GM18909 (cell line): ENCODE results near the gene ZNF189.
"Not testable (repeated sequence)": the region's sequence is repeated elsewhere in the genome, so short reads cannot be mapped to it uniquely, and the experiment has no call there.

Experiments
- ATAC-seq: cut with Tn5 transposase; IDR thresholded peaks from one replicate; pipeline ENCODE4 v1.9.1; 2021; ENCODE audit warnings: mild to moderate bottlenecking; ENCODE audit not compliant: unreplicated experiment, poor library complexity

ZNF189 gene

DNA sequence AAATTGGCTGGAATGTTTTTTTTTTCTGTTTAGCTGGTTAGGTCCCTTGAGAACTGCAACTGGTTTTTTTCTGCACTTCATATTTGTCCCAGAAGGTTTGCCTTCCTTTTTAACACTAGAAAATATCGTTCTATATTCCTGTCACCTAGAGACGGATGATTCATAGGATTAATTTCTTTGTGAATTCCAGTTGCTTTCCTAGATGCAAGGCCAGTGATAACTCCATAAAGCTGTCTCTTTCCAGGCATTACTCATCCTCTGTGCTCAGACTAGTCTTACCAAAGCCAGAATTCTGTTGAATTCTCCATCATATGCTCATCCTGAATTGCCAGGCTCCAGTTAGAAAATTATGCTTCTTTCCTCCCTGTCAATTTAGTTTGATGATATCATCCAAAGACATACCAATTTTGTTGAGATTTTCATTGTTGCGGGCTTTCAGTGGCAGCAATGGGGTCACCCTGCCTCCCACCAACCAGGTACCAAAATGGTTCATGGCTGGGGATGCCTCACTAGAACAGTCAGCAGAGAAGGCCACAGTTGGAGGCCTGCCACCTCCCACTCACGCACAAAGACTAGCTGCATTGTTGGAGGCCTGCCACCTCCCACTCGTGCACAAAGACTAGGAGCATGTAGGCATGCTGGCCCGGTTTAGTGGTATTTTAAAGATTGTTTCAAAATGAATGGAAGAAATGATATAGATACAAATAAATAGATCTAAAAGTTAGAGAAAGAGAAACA lies 22.4 kb upstream of the ZNF189 start:
- ATAC-seq, result no peak

DNA sequence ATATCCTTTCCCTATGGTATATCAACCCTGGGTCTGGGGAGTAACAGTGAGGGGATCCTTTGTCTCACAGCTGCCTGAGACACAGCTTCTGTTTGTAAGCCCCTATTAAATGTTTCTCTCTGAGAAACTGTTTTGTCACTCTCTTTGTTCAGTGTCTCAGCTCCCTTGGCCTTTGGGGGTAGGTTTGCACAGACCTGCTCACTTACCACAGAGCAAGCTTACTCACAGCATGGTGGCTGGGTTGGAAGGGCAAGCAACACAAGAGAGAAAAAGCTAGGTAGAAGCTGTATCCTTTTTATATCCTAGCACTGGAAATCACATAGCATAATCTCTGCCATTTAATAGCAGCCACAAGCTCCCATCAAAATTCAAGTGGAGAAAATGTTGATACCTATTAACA lies 18.4 kb upstream of the ZNF189 start:
- no peak for ATAC-seq

DNA sequence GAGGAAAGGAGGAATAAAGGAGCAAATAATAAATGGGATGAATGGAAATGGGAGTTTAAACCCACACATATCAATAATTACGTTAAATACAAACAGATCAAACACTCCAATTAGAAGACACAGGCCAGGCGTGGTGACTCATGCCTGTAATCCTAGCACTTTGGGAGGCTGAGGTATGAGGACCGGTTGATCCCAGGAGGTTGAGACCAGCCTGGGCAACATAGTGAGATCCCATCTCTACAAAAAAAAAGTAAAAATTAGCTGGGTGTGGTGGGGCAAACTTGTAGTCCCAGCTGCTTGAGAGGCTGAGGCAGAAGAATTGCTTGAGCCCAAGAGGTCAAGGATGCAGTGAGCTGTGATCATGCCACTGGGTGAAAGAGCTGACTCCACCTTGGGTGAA lies 17.5 kb upstream of the ZNF189 start:
- no peak for ATAC-seq

DNA sequence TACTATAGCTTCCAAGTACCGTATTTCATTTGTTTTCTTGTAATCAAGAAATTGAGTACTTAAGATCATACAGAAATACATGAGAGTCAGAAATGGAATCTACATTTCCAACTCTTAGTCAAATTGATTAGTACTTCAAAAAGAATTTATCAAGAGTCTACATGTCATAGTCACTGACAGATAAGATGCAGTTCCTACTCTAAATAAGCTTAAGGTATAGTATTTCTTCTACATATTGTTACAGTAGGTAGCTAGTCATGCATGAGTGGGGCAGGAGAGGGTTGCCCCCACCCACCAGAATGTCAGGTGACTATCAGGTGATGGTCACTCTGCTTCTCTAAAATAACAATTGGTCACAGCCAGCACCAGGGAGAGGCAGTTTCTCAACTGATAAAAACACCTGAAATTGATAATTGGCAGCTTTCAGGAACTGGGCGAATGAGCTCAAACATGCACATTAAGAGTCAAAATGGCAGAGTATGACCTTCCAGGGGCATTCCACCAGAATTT lies 16.8 kb upstream of the ZNF189 start:
- no peak for ATAC-seq

DNA sequence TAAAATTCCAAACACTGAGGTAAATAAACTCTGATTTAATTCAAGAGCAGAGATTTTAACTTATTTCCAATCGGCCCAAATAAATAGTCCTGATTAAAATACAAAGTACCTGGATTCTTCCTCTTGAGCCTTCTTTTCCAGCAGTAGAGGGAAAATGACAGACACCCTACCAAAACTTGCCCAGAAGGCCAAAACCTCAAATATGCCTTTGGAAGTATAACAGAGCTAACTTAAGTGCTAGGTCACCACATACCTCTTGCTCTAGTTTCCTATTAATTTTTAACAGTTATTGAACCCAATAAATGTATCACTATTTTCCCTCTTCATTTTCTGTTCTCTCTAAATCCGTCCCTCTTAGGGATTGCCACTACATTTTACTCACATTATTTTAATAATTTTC lies 15.3 kb upstream of the ZNF189 start:
- no peak for ATAC-seq

DNA sequence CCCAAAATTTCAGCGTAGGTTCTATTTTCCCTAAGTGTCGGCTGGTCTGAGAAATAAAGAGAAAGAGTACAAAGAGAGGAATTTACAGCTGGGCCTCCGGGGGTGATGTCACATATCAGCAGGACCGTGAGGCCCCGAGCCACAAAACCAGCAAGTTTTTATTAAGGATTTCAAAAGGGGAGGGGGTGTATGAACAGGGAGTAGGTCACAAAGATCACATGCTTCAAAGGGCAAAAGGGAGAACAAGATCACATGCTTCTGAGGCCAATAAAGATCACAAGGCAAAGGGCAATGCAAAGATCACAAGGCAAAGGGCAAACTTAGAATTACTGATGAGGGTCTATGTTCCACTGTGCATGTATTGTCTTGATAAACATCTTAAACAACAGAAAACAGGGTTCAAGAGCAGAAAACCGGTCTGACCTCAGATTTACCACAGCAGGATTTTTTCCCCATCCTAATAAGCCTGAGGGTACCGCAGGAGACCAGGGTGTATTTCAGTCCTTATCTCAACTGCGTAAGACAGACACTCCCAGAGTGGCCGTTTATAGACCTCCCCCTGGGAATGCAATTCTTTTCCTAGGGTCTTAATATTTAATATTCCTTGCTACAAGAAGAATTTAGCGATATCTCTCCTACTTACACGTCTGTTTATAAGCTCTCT lies 13.6 kb upstream of the ZNF189 start, which contains the start of gene BAAT:
TSS of gene BAAT (minus strand) at position 134 of the 664 bp plus-strand sequence. CDS start 13,602 bp downstream, outside the sequence.
- not testable (repeated sequence) for ATAC-seq

DNA sequence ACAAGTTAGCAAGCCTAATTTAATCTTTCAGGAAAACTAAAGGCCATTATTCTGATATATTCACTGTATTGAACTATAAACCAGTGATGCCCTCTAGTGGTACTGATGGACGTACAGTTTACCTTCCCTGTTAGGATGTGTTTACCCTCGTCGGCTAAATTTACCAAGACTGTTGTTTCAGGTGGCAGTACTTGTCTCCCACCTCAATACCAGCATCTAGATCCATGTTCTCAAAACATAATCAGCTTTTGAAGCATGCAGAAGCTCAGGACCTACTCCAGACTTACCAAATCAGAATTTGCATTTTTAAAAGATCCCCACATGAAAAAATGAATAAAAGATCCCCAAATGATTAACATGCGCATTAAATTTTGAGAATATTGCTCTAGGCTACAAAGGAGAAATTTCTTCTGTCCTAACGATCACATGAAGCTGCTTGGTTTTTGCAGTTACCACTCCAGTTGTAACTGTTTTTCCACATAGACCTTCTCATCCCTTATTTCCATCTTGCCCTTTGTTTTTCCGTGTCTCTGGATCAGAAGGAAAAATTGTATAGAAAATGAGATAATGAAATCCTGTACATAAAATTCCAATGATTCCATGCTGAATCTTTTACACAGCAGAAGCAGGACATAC lies 10.7 kb upstream of the ZNF189 start:
- peak; percentile 78 for ATAC-seq

DNA sequence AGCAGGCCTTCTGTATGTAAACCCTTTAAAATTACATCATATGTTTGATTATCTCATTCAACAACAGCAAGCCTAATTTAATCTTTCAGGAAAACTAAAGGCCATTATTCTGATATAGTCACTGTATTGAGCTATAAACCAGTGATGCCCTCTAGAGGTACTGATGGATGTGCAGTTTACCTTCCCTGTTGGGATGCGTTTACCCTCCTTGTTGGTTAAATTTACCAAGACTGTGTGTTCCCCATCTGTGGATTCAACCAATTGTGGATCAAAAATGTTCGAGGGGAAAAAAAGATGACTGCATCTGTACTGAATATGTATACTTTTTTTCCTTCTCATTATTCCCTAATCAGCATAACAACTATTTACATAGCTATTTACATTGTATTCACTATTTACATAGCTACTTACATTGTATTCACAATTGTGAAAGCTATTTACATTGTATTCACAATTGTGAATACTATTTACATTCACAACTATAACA lies 10.1 kb upstream of the ZNF189 start:
- ATAC-seq, result no peak

DNA sequence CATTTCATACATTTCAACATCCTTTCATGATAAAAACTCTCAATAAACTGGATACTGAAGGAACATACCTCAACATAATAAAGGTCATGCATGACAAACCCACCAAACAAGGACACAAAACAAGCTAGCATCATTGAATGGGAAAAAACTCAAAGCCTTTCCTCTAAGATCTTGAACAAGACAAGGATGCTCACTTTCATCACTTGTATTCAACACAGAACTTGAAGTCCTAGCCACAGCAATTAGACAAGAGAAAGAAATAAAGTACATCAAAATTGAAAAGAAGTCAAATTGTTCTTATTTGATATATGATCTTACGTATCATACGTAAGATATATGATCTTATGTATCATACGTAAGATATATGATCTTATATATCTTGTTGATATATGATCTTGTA lies 5.5 kb upstream of the ZNF189 start:
- ATAC-seq, result no peak

DNA sequence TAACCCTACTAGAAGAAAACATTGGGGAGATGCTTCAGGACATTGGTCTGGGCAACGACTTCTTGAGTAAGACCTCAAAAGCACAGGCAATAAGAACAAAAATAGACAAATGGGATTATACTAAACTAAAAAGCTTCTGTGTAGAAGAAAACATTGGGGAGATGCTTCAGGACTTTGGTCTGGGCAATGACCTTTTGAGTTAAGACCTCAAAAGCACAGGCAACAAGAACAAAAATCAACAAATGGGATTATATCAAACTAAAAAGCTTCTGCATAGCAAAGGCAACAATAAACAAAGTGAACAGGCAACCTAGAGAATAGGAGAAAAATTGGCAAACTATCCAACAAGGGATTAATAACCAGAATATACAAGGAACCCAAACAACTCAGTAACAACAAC lies 4.0 kb upstream of the ZNF189 start:
- no peak for ATAC-seq

DNA sequence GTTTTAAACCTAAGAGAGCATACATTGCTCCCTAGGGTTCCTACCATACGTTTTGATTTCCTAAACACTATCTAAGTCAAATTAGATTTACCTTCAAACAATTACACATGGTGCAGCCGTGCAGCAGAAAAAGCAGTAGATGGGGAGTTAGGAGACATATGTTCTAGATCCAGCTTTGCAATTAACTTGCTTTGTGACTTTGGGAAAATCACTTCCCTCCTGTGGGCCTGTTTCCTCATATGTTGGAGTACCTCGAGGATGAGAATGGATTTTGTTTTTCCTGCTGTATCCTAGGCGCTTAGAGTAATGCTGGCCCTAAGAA lies 944 bp upstream of the ZNF189 start:
- no peak for ATAC-seq

DNA sequence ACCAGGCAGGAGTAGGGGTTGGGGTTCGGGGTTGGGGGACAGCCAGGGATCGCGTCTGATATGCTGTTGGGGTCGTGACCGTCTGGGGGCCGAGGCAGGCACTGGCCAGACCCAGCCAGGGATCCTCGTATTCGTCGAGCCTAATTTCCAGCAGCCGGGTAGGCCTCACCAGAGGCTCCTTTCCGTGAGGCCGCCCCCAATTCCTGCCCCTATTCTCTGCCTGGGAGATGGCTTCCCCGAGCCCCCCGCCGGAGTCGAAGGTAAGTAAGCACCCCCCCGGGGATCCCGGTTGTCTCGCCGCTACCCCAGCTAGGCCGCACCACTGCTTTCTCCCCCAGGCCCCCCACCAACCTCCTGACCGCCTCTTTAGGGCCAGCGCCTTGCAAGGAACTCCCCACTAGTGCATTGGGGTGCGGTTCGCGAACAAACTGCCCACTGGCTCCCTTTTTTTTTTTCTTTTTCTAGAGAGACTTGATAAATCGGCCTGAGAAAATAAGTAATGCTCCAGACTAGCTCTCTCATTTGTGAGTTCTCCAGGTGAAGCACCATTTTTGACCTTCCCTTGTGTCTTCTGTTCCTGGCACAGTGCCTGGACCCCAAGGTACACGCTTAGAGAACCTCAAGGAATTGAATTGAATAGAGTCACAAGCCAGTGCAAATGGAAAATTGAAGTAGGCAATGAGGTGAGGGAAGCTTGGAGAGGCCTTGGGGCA lies 435 bp downstream of the ZNF189 start:
- ATAC-seq, result no peak

DNA sequence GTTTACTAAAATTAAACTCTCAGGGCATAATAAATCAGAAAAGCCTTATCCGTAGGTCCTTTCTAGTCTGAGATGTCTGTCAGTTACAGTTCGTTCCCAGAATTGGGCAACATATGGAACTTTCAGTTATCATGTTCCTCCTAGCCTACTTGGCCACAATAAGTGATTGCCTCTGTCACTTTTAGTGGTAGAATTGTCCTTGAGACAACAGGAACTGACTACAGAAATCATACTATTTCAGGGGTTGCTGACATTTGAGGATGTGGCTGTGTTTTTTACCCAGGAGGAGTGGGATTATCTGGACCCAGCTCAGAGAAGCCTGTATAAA lies 956 bp downstream of the ZNF189 start:
- no peak for ATAC-seq

DNA sequence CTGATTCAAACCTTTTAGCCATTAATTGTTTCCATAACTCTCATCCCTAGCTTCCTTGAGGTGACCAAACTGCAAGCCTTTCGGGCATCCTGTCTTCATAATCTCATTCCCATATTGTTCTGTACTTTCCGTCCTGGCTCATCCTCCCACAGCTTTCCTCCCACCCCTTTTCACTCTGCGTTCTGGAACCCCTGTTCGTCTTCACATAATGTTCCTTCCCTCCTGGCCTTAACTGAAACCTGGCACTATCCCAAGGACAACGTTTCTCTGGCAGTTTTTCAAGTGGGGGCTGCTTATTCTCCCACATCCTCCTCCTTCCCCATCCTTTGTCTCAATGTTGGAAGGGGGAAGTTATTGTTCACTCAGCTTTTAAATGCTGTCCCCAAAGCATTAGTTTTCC lies 1.5 kb downstream of the ZNF189 start:
- no peak for ATAC-seq

DNA sequence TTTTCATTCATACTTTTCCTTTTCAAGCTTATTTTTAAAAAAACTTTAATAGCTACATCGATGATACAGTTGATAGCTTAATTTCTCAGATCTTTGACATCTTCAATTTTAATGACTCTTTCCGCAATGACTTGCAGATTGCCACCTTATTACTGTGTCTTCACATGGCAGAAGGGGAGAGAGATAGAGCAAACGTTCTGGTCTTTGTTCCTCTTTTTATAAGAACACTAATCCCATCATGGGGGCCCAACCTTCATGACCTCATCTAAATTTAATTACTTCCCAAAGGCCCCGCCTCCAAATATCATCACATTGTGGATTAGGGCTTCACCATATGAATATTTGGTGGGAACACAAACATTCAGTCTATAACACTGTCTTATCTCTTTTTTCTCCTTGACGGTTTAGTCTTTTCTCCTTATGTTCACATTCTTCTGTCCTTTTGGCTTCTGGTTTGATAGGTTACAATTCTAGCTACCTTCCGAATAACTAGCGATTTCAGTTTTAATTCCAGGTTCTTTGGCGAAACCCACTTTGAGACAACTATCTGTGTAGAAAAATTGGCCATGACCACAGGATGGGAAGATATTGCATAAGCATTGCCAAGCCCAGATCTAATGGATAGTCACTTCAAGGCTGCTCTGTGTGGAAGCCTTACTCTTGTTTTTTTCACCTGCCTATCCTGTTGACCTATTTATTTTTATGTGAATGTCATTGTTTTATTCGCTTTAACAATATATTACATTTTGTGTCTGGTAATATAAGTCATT lies 5.0 kb downstream of the ZNF189 start:
- no peak for ATAC-seq

DNA sequence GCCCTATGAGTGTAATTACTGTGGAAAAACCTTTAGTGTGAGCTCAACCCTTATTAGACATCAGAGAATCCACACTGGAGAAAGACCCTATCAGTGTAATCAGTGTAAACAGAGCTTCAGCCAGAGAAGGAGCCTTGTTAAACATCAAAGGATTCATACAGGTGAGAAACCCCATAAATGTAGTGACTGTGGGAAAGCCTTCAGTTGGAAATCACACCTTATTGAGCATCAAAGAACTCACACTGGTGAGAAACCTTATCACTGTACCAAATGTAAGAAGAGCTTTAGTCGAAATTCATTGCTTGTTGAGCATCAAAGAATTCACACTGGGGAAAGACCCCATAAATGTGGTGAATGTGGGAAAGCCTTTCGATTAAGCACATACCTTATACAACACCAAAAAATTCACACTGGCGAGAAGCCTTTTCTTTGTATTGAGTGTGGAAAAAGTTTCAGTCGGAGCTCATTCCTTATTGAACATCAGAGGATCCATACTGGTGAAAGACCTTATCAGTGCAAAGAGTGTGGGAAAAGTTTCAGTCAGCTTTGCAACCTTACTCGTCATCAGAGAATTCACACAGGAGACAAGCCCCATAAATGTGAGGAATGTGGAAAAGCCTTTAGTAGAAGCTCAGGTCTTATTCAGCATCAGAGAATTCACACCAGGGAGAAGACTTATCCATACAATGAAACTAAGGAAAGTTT lies 9.9 kb downstream of the ZNF189 start:
- no peak for ATAC-seq

DNA sequence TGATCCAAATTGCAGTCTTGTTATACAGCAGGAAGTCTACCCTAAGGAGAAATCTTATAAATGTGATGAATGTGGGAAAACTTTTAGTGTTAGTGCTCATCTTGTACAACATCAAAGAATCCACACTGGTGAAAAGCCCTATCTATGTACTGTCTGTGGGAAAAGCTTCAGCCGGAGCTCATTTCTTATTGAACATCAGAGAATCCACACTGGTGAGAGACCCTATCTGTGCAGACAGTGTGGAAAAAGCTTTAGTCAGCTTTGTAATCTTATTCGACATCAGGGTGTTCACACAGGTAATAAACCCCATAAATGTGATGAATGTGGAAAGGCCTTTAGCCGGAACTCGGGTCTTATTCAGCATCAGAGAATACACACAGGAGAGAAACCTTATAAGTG lies 10.4 kb downstream of the ZNF189 start:
- ATAC-seq, result no peak

DNA sequence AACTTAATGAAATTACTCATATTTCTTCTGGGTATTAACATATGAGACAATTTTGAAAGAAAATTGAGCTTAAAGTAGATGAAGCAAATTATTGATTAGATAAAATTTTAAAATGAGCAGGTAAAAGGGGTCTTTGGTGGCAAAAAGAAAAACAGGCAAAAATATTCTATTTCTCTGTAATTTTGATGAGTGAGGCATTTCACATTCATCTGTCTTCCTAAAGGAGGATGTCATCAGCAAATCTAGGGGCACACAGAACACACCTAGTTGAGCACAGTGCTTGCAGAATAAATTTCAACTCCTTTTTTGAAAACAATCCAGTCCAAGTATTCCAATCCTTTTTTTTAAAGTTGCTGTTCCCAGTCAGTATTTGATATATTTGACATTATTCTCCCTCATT lies 16.2 kb downstream of the ZNF189 start:
- ATAC-seq, result no peak

DNA sequence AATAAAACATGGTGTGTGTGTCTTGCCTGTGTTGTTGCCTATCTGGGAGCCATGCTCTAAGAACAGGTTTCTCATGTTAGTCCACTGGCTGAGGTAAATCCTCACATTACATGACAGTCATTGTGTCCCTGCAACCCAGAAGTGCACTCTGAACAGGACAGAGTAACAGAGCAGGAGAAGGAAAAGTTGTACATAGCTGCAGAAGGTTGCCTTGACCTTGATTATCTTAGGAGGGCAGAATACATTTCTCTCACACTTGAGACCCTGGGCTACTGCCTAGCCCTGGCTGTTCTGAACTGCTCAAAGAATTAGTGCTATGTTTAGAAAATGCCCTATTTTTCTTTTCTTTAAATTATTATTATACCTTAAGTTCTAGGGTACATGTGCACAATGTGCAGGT lies 16.9 kb downstream of the ZNF189 start:
- ATAC-seq, result no peak

DNA sequence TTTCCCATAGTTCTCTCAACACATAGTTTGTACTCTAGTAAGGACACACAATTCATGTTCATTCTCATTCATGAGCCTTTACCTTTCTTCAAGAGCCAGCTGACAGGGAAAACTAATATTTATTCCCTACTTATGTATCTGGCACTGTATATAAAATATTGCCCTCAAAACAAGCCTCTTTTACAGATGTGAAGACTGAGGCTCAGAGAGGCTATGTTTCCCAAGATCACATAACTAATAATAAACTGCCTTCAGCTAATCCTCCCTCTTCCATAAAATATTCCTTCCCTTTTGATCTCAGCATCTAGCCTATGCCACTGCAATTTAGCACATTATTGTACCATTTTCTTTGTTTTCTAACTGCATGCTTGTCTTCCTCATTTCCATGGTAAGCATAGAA lies 18.7 kb downstream of the ZNF189 start:
- no peak for ATAC-seq
